Hematopoietic multipotent progenitor cell treated with erythropoietin and hydrocortisone succinate and interleukin-3 and kit ligand, for 8 days (in vitro differentiated cells): ENCODE results near the gene NUAK1.

Source experiments
- DNase-seq: peaks from one replicate; pipeline ENCODE4 v3.0.0-alpha.2; 2015

The NUAK1 gene

DNA sequence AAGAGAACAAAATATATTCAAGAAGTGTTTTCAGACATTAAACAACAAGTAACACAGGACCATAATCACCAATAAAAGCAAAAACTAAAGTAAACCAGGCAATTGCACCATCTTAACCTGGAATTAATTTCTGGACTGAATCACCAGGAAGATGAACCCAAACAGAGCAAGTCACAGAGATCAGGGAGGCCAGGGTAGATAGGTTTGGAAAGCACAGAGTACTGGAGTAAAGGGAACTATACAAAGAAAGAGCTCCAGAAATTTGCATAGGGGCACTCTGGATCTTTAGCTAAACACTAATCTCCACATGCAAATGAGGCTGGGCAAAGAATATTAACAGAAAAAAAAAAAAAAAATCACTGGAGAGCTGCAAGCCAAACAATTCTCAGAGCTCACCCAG lies 84.7 kb downstream of the NUAK1 start:
- no peak for DNase-seq

DNA sequence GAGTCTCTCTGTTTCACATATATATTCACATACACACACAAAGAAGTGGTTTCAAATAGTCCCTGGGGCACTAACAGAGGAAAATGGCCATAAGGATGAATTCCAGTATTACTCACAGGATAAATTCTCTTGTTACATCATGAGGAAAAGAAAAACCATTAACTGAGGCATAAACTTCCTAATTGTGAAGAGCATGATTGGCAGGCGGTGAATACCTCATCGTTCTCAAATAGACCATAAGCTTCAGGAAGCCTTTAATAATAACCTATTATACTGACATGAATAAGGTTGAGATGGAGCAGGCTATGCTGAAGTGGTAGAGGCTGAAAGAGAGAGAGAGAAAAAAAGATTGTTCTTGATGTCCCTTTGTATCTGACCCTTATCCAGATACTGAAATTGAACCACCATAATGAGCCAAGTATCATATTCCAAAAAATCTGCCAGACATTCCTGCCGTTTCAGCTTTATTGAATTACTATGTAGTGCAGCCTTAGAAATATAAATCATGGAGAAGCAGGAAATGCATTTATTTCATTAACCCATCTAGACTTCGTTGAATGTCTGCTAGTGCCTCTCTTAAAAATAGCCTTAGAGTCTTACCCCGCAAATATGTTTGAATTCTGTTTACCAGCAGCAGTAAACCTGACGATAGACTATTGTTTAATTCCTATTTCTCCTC lies 86.8 kb downstream of the NUAK1 start:
- no peak for DNase-seq

GRCh38 chr12:106049546-106049945 lies 89.2 kb downstream of the NUAK1 start:
- DNase-seq, result no peak

GRCh38 chr12:106049105-106049504 lies 89.6 kb downstream of the NUAK1 start:
- DNase-seq, result no peak

DNA sequence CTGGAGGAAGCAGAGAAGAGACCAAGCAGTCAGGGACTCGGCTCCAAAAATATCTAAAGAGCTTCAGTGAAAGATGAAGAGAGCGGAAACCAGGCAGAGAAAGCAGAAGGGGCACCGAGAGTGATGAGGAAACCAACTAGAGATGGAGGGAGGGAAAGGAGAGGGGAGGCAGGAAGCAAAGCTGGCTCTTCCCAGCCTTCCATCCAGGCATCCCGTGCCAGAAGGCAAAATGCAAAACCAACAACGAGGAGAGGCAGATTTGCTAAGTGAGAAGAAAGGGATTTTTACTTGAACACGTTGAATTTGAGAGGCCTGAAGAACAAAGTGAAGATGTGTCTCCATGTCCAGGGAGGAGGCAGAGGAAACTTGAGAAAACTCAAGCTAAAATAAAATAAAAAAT lies 90.1 kb downstream of the NUAK1 start:
- DNase-seq, result no peak

DNA sequence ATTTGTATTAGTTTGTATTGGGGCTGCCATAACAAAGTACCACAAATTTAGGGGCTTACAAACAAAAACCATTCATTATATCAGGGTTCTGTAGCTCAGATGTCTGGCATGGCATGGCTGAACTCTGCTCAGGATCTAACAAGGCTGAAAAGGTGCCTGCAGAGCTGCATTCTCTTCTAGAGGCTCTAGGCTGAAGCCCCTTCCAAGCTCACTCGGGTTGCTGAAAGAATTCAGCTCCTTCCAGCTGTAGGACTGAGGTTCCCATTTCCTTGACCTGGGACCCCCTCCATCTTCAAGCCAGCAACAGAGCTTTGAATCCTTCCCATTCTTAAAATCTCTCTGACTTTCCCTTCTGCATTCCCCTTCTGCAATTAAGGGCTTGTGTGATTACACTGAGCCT lies 90.7 kb downstream of the NUAK1 start:
- DNase-seq, result no peak

- DNase-seq, result no peak
Measured at GRCh38 chr12:106046947-106047346, 91.8 kb downstream of the NUAK1 start.

DNA sequence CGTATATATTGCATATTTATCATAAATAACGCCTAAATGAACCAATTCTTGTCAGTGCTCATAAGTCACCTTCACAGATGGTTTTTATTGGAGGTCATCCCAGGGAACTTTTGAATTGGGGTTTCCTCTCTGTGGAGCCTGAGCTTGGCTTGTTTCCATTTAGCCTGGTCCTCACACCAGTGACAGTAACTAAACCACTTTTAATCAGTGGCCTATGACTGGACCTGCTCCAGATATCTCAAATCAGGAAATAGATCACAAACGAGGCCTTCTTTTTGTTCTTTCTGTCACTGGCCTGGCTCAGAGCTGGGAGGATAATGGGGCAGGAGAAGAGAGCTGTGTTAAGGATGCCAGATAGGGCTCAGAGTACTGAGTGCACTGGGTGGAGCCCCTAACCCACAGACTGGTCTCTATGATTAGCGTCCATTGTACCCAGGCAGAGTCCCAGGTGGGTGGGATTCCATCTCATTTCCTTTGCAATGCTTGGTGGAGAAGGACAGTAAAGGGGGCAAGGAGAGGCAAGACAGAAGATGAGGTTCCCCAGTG lies 92.4 kb downstream of the NUAK1 start:
- DNase-seq, result no peak

GRCh38 chr12:106045251-106045674 lies 93.5 kb downstream of the NUAK1 start:
- no peak for DNase-seq

GRCh38 chr12:106044773-106045172 lies 94.0 kb downstream of the NUAK1 start:
- DNase-seq, result no peak

- no peak for DNase-seq
Measured at GRCh38 chr12:106042037-106042436, 96.7 kb downstream of the NUAK1 start.

GRCh38 chr12:106040521-106040920 lies 98.2 kb downstream of the NUAK1 start:
- no peak for DNase-seq

- DNase-seq, result no peak
Measured at GRCh38 chr12:106039646-106040404, 98.9 kb downstream of the NUAK1 start.

GRCh38 chr12:106039242-106039641 lies 99.5 kb downstream of the NUAK1 start:
- no peak for DNase-seq

GRCh38 chr12:106037524-106038298 lies 101.0 kb downstream of the NUAK1 start:
- no peak for DNase-seq

DNA sequence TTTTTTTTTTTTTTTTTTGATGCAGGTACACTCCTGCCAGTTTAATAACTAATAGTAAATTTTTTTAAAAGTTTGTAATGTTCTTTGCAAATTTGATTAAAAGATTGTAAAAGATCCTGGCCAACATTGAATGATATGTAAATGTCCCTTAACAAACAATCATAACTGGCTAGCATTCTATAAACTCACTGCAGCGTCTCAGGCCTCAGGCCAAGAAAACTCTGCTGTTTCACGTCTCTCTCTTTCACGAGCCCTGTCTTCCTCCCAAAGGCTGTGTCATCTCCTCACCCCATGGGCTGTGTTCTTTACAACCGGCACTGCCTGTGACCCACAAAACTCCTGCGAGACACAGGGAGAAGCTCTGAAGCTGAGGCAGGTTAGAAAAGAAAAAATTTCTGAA lies 103.3 kb downstream of the NUAK1 start:
- DNase-seq, result no peak

GRCh38 chr12:106034316-106034715 lies 104.4 kb downstream of the NUAK1 start:
- DNase-seq, result no peak

DNA sequence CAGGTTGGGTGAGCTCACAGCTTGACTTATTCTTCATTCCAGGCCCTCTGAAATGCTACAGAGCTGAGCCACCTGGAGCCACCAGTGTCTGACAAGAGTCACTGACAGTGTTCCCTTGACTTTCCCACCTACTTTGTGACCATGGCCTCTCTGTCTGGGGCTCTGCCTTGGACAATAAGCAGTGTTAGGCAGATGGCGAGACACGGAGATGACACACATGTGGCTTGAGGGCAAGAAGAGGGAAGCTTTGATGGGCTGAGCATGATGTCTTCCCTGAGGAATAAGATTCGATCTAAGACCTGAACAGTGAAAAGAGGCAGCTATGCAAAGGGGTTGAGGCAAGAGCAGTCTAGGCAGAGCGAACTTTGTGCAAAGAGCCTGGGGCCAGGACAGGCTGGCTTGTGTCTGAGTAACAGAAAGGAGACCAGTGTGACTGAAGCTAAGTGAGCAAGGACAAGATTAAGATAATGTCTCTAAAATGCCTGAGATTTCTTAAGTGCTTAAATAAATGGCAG lies 105.5 kb downstream of the NUAK1 start:
- no peak for DNase-seq

DNA sequence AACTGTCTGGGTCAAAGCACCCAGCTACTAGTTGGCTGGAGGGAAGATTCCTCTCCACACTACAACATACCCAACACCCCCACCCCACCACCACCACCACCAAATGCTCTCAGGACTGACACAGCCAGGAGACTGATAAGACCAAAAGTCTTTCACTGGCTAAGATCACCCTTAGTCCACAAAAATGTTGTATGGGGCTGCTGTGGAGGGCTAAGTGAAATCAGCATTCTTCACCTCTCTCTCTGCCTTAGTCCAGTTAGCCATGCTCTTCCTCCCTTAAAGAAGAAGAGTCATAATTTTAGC lies 106.2 kb downstream of the NUAK1 start:
- DNase-seq, result no peak

DNA sequence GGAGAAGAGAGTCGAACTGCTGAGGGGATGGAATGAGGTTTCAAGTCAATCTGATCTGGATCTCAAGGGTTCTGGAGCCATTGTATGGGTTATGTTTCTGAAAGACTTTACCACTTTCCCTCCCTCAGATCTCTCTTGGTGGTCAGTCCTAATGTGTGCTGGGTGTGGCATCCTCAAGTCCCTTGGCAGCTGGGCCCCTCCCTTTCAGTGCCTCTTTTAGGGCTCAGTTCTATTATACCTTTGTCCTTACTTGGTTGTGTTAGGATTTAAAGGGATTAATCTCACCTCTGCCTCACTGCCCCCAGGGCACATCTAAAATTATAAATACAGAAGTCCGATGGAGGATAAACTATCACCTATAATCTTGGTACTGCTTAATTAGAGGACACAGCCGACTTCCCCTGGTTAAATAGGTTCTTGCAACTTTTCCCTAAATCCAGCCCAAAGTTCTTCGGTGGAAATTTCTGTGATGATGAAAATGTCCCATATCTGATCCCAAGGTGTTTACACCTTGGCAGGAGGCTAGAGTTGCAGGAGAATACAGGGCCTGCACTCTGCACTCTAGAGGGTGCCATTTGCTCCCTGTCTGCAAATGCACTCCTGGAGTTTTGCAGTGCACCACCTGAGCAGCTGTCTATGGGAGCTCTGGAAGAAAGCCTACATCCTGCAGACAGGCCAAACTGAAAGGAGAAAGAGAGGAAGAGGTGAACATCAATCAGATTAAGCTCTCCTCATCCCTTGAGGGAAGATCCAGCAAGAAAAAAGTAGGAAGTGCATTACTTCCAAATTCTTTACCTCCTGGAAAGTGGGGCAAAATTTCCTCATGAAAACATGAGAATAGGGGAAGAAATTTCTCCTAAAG lies 106.8 kb downstream of the NUAK1 start:
- no peak for DNase-seq

DNA sequence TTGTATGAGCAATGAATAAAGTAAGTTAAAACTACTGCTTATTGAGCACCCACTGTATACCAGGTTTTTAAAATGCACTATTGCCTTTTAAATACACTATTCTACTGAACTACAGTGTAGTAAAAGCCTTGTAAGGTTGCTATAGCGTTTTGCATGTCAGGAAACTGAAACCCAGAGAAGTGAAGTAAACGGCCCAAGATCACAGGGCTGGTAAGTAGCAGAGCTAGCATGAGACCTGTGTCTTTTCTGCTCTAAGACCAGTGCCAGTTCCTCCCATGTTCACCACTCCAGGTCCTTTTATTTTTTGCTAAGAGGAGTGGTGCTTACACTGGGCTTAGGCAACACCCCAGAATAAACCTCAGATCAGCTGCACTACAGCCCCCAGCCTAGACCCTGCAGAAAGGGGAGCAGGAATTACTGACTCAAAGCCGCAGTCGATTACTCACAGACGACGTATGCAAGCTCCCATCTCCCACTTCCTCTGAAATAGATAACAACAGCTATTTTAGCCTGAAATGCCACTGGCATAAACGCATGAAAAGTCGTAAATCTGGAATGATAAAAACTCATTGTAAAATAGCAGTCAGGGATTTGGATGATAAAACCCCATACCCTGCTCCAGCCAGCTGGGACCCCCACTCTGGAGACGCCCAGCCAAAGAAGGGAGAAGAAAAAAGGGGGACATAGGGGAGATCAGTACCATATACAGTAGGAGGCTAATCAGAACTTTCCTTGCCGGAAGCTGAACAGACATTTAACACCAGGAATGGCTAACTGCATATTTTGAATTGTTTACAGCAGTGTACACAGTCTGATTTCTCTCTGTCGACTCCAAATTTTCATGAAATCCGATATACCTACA lies 108.3 kb downstream of the NUAK1 start:
- no peak for DNase-seq

- DNase-seq, result no peak
Measured at GRCh38 chr12:106029532-106029931, 109.2 kb downstream of the NUAK1 start.
